HL-60 (cell line): ENCODE measurements around the gene TRAPPC11.

ENCODE experiments used
- DNase-seq, 2 experiments: peaks; one replicate each; pipeline ENCODE4 v3.0.0-alpha.2; 2010 to 2020; ENCODE audit warnings: low read depth in 1 of 2, low spot score in 1 of 2
- H3K27ac ChIP-seq: fragments of 250-450 bp; sonication (Bioruptor Pico); replicated peaks from 2 replicates; pipeline ENCODE4 v1.5.1; 2020; ENCODE audit warnings: mild to moderate bottlenecking, moderate library complexity
- H3K27me3 ChIP-seq: fragments of 250-450 bp; sonication (Bioruptor Pico); 2 replicates; pipeline ENCODE4 v1.5.1; 2021; ENCODE audit warnings: mild to moderate bottlenecking, moderate library complexity; ENCODE audit not compliant: insufficient read depth, poor library complexity, severe bottlenecking
- H3K4me3 ChIP-seq: replicated peaks from 2 replicates; pipeline ENCODE4 v1.5.1; 2011; ENCODE audit warnings: mild to moderate bottlenecking, control low read depth, low read length; ENCODE audit not compliant: insufficient read depth
- CTCF ChIP-seq: IDR thresholded peaks from one replicate; pipeline ENCODE4 v1.5.1; 2011; ENCODE audit warnings: low read length, control low read depth, inconsistent platforms; ENCODE audit not compliant: insufficient read depth
- GABPA ChIP-seq: IDR thresholded peaks from 2 replicates; pipeline ENCODE4 v1.6.1; 2012; ENCODE audit warnings: low read depth
- POLR2AphosphoS5 ChIP-seq: IDR thresholded peaks from 2 replicates; pipeline ENCODE4 v1.6.1; 2012; ENCODE audit warnings: low read depth
- REST ChIP-seq: IDR thresholded peaks from 2 replicates; pipeline ENCODE4 v1.6.1; 2012; ENCODE audit warnings: low read depth; ENCODE audit not compliant: insufficient replicate concordance
- SPI1 ChIP-seq: IDR thresholded peaks from 2 replicates; pipeline ENCODE4 v1.6.1; 2012; ENCODE audit warnings: low read depth, mild to moderate bottlenecking, borderline replicate concordance

TRAPPC11 gene

GRCh38 chr4:183716302-183716701 lies 57.2 kb downstream of the TRAPPC11 start:
- Histone ChIP-seq H3K4me3 (no peak overlapping the region), H3K27me3 (no peaks in the 10 kb centered on the region), H3K27ac (no peak overlapping the region)
- TF ChIP-seq GABPA (no peak), REST (no peak), CTCF (no peak), POLR2AphosphoS5 (no peak), SPI1 (no peak)
- no peak for DNase-seq

GRCh38 chr4:183718876-183719275 lies 59.8 kb downstream of the TRAPPC11 start:
- TF ChIP-seq POLR2AphosphoS5, result no peak
- no peak for TF ChIP-seq GABPA
- TF ChIP-seq CTCF, result no peak
- TF ChIP-seq REST, result no peak
- TF ChIP-seq SPI1, result no peak
- no peaks in the 10 kb centered on the region for H3K27me3 ChIP-seq
- no peak overlapping the region for H3K27ac ChIP-seq
- no peak for DNase-seq
- no peak overlapping the region for H3K4me3 ChIP-seq

- peak; percentile 43 to 82 for DNase-seq
- peak overlapping the region; percentile 47 for H3K4me3 ChIP-seq
- H3K27ac ChIP-seq, result peak overlapping the region; percentile 66
- H3K27me3 ChIP-seq, result no peaks in the 10 kb centered on the region
- TF ChIP-seq SPI1 (no peak), GABPA (no peak), CTCF (peak; percentile 84), REST (no peak), POLR2AphosphoS5 (peak; percentile 39)
Measured at GRCh38 chr4:183721207-183722081, 62.4 kb downstream of the TRAPPC11 start.
